Testis (tissue), 3 donors: ENCODE results near the gene AFAP1L2. TPM values are rescaled to one million over a fixed set of nuclear protein-coding genes. Genes with fewer than 3 reads are reported as not detected.

Source experiments
- DNase-seq: peaks from one replicate; pipeline ENCODE4 v3.0.0-alpha.2; 2019
- H3K27ac ChIP-seq, 2 donors: fragments of 200-600 bp; sonication (generic); one replicate each; pipeline ENCODE4 v1.5.1; 2019
- H3K27me3 ChIP-seq: fragments of 200-600 bp; sonication (generic); one replicate; pipeline ENCODE4 v1.5.1; 2019
- H3K36me3 ChIP-seq: fragments of 200-600 bp; sonication (generic); one replicate; pipeline ENCODE4 v1.5.1; 2017; ENCODE audit warnings: low read depth; ENCODE audit errors: missing control alignments
- H3K4me1 ChIP-seq: fragments of 200-600 bp; sonication (generic); one replicate; pipeline ENCODE4 v1.5.1; 2019
- H3K4me3 ChIP-seq, 2 donors: fragments of 200-600 bp; sonication (generic); one replicate each; pipeline ENCODE4 v1.5.1; 2017 to 2019
- H3K9me3 ChIP-seq: fragments of 200-600 bp; sonication (generic); one replicate; pipeline ENCODE4 v1.5.1; 2017
- POLR2A ChIP-seq: fragments of 450-650 bp; IDR thresholded peaks from one replicate; pipeline ENCODE4 v1.6.1; 2017; ENCODE audit warnings: antibody characterized with exemption, mild to moderate bottlenecking, moderate library complexity
- WGBS, 2 donors: methylation state at CpG; one replicate each; pipeline ENCODE4 v1.1.5; 2018; 5-methylcytosine and 5-hydroxymethylcytosine counted together
- intact Hi-C: fragments of 100-400 bp; cut with DNase I; formaldehyde crosslinking; loops from one replicate; pipeline ENCODE4 v1.15.1; 2023; ENCODE audit warnings: low total_unique reads
- polyA plus RNA-seq: library from polyadenylated mRNA; stranded (reverse); fragments of 350-450 nt; fragmentation: Illumina TruSeq; extraction: RNeasy Lipid Tissue Mini Kit (QIAGEN cat#74804); gene quantifications from one replicate; pipeline ENCODE4 v1.2.3, GENCODE V29; 2014; ENCODE audit warnings: low read depth, low replicate concordance; ENCODE audit not compliant: insufficient read depth
- total RNA-seq, 2 donors: library from RNA; depleted of rRNA; stranded (reverse); fragments of >200 nt; gene quantifications; one replicate each; pipeline ENCODE4 v1.2.3, GENCODE V29; 2016
- TF ChIP-seq, protein P1 (sequence below), 3 experiments: fragments of 450-650 bp in 2 of 3; fragments of 200-600 bp in 1 of 3; sonication (generic) in 1 of 3; IDR thresholded peaks; one replicate each; pipeline ENCODE4 v1.5.1; 2016 to 2019; ENCODE audit warnings: antibody characterized with exemption in 3 of 3, mild to moderate bottlenecking in 2 of 3, moderate library complexity in 1 of 3

The AFAP1L2 gene
- total and polyA plus RNA-seq, 3 donors from 2014 or later: 4.0 to 7.4 (median 6.9) TPM

DNA sequence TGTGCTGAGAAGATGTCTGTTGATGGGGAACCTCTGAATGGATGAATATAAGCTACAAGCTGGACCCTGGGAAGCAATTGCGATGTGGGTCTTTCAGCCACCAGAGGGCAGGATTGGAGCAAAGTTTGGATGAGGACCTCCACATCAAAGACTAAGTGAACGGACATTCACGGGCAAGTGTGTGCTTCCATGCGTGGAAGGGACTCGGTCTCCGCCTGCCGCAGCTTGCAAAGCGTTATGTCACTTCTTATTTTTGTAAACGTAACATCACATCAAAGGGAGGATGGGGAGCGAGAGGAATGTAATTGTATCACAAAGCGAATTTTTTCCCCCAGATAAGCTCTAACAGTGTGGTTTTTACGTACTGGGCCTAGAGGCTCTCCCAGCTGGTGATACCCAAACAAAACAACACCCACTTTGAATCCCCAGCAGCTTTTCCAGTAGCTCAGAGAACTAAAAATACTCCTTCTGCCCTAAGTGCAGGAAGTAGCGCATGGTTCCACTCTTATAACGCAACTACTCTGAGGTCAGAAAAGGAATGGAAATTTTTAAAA, 100.2 kb downstream of the AFAP1L2 start:
- H3K4me3 ChIP-seq: no peak overlapping the region
- intact Hi-C loops: loop anchor here (10.0 kb wide), 2 partner anchors 101 to 131 kb away; partner anchors contain the start of gene AFAP1L2
- no peak for TF ChIP-seq POLR2A
- TF ChIP-seq, protein P1, sequence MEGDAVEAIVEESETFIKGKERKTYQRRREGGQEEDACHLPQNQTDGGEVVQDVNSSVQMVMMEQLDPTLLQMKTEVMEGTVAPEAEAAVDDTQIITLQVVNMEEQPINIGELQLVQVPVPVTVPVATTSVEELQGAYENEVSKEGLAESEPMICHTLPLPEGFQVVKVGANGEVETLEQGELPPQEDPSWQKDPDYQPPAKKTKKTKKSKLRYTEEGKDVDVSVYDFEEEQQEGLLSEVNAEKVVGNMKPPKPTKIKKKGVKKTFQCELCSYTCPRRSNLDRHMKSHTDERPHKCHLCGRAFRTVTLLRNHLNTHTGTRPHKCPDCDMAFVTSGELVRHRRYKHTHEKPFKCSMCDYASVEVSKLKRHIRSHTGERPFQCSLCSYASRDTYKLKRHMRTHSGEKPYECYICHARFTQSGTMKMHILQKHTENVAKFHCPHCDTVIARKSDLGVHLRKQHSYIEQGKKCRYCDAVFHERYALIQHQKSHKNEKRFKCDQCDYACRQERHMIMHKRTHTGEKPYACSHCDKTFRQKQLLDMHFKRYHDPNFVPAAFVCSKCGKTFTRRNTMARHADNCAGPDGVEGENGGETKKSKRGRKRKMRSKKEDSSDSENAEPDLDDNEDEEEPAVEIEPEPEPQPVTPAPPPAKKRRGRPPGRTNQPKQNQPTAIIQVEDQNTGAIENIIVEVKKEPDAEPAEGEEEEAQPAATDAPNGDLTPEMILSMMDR (IDR thresholded peaks at IDR 0.05): peak; percentile 67 to 81 (median 70)
- H3K9me3 ChIP-seq: no peaks in the 10 kb centered on the region
- DNase-seq: peak; percentile 91
- H3K27ac ChIP-seq: no peak overlapping the region
- no peaks in the 10 kb centered on the region for H3K27me3 ChIP-seq
- WGBS, 2 donors: 3% methylated on average over 14 of the region's 14 CpGs
- no peaks in the 10 kb centered on the region for H3K36me3 ChIP-seq
- peaks cover 10% of the 10 kb centered on the region for H3K4me1 ChIP-seq

DNA sequence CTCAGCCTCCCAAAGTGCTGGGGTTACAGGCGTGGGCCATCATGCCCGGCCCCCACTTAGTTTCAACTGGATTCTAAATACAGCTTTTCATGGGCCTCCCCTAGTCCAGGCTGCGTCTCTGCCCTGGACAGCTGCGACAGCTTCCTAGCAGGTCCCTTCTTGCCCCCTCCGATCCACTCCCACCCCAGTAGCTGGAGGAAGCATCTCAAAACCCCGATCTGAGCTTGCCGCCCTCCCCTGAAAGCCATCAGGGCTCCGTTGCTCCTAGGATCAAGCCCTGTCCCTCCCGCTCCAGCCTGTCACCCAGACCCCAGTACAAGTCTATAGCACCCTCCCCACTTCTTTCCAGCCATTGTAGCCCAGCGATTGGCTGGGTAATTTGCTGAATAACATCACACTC, 100.7 kb downstream of the AFAP1L2 start:
- no peak overlapping the region for H3K27ac ChIP-seq
- WGBS, 2 donors: 72 to 75% methylated on average over 10 of the region's 10 CpGs
- H3K4me1 ChIP-seq: peaks cover 9% of the 10 kb centered on the region
- no peak for DNase-seq
- H3K4me3 ChIP-seq: no peak overlapping the region
- no peaks in the 10 kb centered on the region for H3K36me3 ChIP-seq
- H3K27me3 ChIP-seq: no peaks in the 10 kb centered on the region
- intact Hi-C loops: loop anchor here (10.0 kb wide), 2 partner anchors 101 to 131 kb away; partner anchors contain the start of gene AFAP1L2
- no peaks in the 10 kb centered on the region for H3K9me3 ChIP-seq
- TF ChIP-seq, protein P1 (IDR thresholded peaks at IDR 0.05): no peak
- TF ChIP-seq POLR2A: no peak

DNA sequence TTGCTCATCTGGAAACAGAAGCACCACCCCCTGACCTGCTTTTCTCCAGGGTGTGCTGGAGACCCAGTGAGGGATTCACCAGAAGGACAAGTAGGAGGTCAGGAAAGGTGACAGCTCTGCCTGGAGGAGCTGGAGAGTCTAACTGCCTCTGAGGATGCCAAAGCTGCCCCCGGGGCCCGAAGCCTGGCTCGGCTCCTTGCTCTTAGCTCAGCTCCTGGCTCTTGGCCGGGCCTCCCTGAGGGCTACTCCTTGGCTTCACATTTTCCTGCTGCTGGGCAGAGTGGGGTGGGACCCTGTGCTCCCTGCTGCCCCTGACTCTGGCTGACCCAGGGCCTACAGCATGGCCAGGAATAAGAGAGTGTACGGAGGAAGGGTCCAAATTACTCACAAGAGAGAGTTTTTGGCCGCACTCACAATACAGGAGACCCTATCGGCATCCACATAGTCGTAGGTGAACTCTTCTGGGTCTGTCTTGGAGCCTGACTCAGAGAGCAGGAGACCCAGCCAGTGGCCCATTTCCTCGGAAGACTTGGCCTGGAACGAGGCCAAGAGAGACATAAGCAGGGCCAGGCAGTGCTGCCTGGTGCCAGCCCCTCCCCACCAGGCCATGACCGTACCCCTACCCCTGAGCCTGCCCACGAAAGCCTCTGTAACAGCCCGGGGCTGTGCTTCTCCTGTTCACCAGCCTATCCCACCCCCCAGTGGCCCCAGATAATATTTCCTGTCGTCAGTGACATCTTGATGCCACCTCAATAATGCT, 102.2 kb downstream of the AFAP1L2 start:
- no peak for DNase-seq

DNA sequence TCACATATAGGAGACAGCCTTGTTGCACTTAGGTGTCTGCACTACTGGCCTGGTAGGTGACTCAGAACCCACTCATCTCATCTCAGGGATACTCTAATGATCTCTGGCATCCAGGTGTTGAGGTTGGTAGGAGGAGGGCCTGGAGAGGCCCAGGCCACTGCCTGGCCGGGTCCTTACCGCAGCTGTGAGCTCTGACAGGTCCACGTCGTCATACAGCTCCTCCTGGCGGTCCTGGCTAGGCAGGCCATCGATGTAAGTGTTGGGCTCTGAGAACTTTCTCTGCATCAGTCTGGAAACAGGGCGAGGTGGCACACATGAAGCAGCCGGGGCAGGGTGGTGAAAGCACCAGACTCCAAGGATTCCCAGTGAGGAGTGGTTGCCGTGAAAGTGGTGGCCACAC, 103.1 kb downstream of the AFAP1L2 start:
- intact Hi-C loops: loop anchor here (10.0 kb wide), 2 partner anchors 104 to 134 kb away; partner anchors contain the start of gene AFAP1L2
- H3K4me3 ChIP-seq: no peak overlapping the region
- H3K9me3 ChIP-seq: no peaks in the 10 kb centered on the region
- no peak for DNase-seq
- no peaks in the 10 kb centered on the region for H3K36me3 ChIP-seq
- TF ChIP-seq, protein P1 (IDR thresholded peaks at IDR 0.05): no peak
- H3K4me1 ChIP-seq: peaks cover 8% of the 10 kb centered on the region
- H3K27ac ChIP-seq: no peak overlapping the region
- H3K27me3 ChIP-seq: no peaks in the 10 kb centered on the region
- 93 to 100% methylated on average over 6 to 9 of the region's 9 CpGs for WGBS, 2 donors

More for the DNA sequence above, 102.2 kb downstream of the AFAP1L2 start:
- no peaks in the 10 kb centered on the region for H3K36me3 ChIP-seq
- H3K27ac ChIP-seq: no peak overlapping the region
- TF ChIP-seq POLR2A: no peak
- TF ChIP-seq, protein P1 (IDR thresholded peaks at IDR 0.05): no peak
- intact Hi-C loops: loop anchor here (10.0 kb wide), 2 partner anchors 103 to 133 kb away; partner anchors contain the start of gene AFAP1L2
- peaks cover 8% of the 10 kb centered on the region for H3K4me1 ChIP-seq
- no peak overlapping the region for H3K4me3 ChIP-seq
- no peaks in the 10 kb centered on the region for H3K27me3 ChIP-seq
- WGBS, 2 donors: 63 to 70% methylated on average over 6 to 14 of the region's 14 CpGs
- no peaks in the 10 kb centered on the region for H3K9me3 ChIP-seq
